GM18909 (cell line): ENCODE data around the gene ELAVL2.

ENCODE experiments used
- ATAC-seq: cut with Tn5 transposase; IDR thresholded peaks from one replicate; pipeline ENCODE4 v1.9.1; 2021; ENCODE audit warnings: mild to moderate bottlenecking; ENCODE audit not compliant: unreplicated experiment, poor library complexity

The ELAVL2 gene

DNA sequence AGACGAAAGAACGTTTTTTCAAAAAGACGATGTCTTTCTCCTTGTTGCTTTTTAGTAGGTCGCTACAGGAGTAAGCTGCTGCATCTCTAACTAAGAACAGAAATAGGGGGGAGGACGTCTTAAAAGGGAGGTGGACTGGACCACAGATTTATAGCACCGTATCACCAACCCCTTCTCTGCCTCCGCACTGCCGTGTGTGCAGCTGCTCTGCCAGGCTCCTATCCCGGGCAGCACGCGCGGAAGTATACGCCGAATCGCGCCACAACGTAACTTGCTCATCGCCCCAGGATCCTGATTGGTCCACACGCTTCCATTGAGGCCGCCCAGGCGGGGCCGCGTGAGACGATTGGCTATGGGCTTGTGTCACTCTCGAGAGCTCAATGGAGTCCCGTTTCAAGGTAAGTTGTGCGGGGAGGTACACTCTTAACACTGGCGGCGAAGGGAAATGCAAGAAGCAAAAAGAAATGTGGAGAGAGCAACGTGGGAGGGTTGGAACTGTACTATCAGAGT, at the start of gene ELAVL2:
Gene ELAVL2, minus strand, starts transcription at position 121 of the 510 bp plus-strand sequence. CDS start 64,006 bp downstream, outside the sequence.
- ATAC-seq, result no peak

DNA sequence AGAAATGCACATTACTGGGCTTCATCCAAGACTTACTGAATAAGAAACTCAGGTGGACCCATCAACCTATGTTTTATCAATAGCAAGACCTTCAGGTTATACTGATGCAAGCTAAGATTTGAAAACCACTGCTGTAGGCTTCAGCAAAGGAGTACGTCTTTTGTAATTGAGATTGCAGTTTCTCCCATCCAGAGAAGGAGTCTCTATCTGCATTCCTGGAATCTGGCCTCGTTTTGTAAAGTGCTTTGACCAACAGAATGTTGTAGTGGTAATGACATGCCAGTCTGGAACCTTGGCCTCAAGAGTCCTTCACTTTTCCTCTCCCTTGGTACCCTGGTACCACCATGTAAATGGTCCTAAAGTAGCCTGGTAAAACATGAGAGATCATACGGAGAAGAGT, 32.2 kb upstream of the ELAVL2 start:
- no peak for ATAC-seq

DNA sequence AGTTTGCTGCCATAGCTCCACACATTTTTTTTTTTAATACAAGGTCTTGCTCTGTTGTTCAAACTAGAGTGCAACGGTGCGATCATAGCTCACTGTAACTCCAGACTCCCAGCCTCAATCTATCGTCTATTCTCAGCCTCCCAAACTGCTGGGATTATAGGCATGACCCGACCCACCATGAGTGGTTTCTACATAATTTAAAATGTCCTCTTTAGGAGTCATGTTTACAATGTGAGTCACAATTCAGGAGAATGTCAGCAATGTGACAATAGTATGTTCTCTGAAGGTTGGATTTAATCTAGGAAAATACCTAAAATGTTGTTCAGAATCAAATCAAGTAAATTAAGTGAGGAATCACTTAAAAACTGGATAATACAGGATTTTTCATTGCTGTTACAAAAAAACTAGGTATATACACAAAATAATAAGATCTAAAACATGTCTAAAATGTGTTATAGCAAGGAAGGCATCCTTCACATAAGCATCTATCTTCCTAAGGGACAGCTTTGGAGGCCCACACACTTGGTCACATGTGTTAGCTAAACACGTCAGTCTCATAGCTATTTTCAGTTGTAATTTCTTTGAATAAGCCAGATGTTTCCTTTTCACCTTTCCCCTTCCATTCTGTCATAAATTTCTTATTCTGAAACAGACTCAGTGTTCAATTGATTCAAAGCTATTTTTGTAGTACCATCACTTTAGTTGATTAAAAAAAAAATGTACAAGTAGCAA, 30.0 kb upstream of the ELAVL2 start:
- ATAC-seq, result no peak

- ATAC-seq, result no peak
These were observed 24.9 kb upstream of the ELAVL2 start for GRCh38 chr9:23850690-23851629.

GRCh38 chr9:23850242-23850689, 24.2 kb upstream of the ELAVL2 start:
- no peak for ATAC-seq

- ATAC-seq, result no peak
These were observed 23.5 kb upstream of the ELAVL2 start for GRCh38 chr9:23849379-23850035.

GRCh38 chr9:23842565-23843129, 16.6 kb upstream of the ELAVL2 start:
- ATAC-seq, result no peak

DNA sequence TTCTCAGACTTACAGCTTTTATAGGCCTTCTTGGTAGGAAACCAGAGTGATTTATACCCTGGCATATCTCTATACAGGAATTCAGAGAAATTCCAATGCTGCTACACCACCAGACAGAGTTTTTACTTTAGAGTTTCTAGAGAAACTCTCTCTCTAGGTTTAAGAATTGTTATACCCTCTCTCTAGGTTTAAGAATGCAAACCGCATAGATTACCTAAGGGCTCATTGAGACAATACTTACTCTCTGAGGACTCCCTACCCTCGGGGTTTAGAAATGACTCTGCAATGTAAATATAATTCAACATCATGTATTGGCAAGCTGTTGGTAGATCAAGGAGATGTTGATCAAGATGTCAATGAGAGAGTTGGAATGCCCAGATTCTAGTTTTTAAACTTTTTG, 15.3 kb upstream of the ELAVL2 start:
- no peak for ATAC-seq

- ATAC-seq, result no peak
These were observed 11.0 kb upstream of the ELAVL2 start for GRCh38 chr9:23837038-23837437.

- ATAC-seq, result no peak
These were observed 5.1 kb upstream of the ELAVL2 start for GRCh38 chr9:23830929-23831730.

- ATAC-seq, result no peak
These were observed 4.4 kb upstream of the ELAVL2 start for GRCh38 chr9:23830476-23830805.

- no peak for ATAC-seq
These were observed 3.8 kb upstream of the ELAVL2 start for GRCh38 chr9:23829580-23830475.

DNA sequence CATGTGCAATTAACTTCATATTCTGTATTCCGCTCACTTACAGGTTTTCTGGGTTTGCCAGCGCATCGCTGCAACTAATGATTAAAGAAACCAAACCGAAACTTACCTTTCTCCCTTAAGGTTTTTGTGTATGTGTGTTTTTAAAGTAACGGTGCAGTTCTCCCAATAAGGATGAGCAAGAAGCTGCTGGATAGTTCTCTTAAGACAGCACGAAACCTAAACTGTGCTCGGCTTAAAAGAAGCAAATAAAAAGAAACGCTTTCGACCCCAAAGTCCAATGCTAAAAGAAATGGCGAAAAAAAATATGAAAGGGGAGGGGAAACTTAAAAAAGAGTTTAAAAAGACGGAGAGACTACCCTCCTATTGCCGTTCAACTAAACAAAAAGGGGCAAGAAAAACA, 340 bp downstream of the ELAVL2 start:
- no peak for ATAC-seq

GRCh38 chr9:23824830-23825591, 1.0 kb downstream of the ELAVL2 start:
- ATAC-seq, result no peak

DNA sequence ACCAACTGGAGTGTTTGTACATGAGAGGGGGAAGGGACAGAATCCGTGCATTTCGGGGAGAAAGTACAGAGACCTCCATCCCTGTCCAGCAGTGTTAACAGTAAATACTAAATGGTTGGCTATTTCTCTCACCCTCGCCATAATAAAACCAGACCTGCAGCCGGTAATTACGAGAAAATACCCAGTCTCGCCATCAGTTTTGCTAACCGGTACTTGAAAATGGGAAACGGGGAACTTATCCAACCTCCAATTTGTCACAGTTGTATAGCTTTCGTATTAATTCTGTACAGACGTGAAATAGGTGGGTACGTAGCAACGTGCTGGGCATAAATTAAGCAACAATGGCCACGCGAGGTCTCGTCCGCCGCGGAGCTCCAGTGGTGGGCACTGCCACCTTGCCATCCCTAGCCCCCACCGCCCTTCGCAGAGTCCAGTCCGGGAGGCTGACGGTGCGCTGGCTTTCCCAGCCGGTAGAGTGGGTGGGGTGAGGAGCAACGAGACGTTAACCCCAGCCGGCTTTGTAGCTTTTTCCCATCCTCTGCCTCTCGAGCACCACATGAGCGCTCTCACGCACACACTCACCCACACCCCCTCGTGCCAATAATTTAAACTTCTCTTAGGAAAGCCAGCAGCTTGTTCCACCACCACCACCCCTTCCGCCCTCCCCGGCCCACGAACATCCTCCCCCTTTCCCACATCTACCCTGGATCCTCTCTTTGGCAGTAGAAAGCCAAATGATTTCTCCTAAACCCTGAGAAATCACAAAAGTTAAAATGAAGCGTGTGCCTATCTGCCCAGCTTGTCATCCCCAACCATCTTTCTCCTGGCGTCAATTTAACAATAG, 1.8 kb downstream of the ELAVL2 start:
- ATAC-seq, result no peak

- ATAC-seq, result no peak
These were observed 2.8 kb downstream of the ELAVL2 start for GRCh38 chr9:23823269-23823668.
